HG02884 (cell line): ENCODE data around the gene OR52B2.

Experiments
- ATAC-seq: cut with Tn5 transposase; IDR thresholded peaks from one replicate; pipeline ENCODE4 v1.9.1; 2021; ENCODE audit warnings: mild to moderate bottlenecking, moderate library complexity; ENCODE audit not compliant: unreplicated experiment

The OR52B2 gene

DNA sequence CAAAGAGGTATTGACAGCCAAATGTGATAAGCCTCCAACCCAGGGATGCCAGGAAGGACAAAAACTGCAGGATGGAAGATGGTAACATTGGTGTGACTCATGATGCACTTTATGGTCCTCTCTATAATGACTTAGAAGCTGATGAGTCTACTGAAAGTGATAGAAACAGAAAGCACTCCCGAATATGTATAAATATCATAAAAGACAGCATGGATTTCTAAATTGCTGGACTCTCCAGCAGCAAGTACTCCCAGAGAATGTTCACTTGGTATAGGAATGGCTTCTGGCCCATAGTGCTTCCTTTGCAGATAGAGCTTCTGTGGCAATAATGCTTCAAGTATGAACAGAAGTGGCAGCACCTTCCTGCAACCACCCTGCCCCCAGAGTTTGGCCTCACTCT is at the start of gene OR52B2:
OR52B2 (minus strand) TSS at position 101 of the 400 bp plus-strand sequence; CDS start at position 101, 0 bp downstream.
- ATAC-seq: no peak

DNA sequence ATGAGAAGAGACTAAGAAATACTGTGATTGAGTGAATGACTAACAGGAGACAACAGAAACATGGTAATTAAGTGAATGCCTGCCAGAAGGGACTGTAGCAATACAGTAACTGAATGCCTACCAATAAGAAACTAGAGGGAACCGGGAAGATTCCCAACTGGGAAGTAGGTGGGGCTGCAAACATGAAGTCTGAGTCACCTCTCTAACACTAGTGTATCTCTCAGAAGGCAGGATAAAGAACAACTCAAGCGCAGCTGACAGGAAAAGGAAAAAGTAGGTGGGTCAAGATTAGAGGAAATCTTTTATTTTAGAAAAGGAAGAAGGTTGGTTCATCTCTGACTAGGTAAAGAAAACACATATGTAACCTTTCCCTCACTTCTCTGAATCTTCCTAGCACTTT is 49.2 kb upstream of the OR52B2 start:
- no peak for ATAC-seq

DNA sequence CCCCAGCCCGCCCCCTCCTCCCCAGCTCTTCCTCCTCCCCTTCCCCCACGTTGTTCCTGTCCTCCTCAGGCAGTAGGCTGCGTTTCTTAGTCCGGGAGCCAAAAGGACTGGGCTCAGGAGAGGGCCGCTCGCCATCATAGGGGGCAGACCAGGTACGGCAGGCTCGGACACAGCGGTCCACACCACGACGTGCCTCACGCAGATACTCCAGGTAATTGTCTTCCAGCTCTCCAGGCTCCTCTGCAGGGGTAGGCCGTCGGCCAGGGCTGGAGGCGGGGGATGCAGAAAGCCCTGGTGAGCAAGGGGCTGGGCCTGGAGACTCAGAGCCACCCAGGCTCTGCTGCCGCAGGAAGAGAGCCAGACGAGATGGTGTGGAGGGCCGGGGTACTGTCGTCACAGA is 47.6 kb upstream of the OR52B2 start:
- no peak for ATAC-seq

DNA sequence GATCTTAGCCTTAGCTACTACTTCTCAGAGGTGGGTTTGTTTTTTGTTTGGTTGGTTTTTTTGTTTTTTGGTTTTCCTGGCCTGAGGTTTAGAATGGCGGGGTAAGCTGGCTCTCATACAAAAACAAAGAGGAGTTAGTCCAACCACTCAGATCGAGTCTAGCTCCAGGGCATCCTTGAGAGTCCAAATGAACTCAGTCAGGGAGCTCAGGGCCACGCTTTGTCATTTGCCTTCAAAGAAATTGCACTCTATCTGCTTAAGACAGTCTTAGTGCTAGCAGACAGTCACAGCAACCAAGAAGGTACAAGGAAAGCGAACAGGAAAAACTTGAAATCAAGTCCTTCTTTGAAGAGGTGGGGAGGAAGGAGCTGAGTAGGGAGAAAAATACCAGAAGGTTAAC is 46.4 kb upstream of the OR52B2 start:
- ATAC-seq: no peak

DNA sequence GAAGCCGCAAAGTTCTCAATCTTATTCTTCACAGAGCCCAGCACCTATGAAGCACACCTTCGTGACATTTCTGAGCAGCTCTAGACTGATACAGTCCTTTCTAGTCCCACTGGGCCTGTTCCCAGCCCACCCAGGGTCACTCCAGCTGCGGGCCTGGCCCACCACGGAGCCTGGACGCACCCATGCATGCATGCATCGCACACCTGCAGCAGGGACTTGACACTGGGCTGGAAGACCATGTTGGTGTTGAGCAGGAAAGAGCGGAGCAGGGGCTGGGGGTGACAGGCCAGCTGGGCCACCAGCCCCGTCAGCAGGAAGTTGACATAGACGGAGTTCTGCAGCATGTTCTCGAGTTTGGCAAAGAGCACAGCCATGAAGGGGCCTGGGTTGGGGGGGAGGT is 44.4 kb upstream of the OR52B2 start:
- ATAC-seq: no peak

DNA sequence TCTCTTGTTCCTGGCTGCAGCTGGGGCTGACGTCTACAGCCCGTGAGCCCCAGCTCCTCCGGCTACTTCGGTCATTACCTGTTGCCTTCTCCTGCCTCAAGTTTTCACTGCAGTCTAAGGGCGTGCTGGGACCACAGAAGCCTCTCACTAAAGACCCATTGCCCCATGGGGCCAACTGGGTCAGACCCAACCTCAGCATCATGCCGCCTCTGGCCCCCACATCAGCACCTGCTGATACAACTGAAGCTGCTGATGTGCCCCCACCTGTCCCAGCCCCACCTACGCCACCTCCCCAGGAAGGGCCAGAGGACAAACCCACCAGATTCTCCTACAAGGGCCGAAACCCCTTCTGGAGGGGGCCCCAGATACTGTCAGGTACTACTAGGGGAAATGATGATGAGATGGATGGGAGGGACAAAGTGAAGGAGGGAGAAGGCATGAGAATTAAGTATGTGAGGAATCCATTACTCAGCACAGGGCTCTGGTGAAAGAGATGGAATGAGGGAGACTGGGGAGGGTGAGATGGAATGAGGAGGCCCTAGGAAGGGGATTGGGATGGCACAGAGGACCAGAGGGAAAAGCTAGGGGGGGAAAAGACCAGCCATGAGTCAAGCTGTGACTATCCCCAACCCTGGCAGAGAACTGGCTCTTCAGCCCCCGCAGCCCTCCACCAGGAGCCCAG is 40.3 kb upstream of the OR52B2 start:
- no peak for ATAC-seq

DNA sequence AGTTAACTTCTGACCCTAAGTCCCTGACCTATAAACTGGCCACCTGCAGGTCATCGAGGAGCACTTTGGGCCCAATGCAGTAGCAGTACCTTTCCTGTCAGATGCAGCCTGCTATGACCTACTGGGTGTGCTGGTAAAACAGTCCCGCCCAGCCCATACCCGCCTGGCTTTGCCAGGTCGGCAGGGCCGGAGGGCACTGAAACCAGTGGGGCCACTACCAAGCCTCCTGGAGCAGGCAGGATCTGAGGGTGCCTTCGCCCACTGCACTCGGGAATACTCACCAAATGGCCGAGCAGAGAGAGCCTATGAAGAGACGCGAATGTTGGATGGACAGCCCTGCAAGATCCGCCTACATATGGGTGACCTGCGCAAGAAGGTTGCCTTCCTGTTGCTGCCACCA is 39.7 kb upstream of the OR52B2 start:
- no peak for ATAC-seq

DNA sequence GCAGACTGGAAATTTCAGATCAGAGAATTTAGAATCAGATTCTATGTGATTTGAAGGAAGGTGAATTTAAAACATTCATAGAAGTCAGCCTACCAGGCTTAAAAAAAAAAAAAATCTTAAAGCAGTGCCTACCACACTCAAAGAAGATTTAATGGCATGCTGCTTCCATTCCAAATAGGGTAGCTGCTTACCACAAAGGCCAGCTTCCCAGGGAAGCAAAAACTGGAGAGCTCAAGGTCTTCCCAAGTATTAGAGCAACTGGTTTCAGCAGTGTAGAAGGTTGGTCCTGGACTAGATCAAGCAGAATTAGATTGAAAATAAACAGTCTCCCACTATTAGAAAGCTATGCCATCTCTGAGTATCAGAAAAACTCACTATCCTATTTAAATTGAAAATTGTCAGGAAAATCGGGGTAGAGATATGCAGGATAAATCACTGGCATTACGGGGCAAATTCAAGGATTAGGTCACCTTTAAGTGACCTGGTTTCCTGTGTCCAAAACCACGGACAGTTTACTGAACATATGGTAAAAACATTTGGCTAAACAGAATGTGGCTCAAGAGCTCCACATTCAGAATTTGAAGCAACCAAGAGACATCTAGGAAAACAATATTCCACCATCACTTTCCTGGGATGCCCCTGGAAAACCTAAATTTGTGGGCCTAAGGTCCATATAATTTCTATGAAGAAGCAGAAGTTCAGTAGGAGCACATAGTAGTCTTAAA is 36.5 kb upstream of the OR52B2 start:
- ATAC-seq: no peak

DNA sequence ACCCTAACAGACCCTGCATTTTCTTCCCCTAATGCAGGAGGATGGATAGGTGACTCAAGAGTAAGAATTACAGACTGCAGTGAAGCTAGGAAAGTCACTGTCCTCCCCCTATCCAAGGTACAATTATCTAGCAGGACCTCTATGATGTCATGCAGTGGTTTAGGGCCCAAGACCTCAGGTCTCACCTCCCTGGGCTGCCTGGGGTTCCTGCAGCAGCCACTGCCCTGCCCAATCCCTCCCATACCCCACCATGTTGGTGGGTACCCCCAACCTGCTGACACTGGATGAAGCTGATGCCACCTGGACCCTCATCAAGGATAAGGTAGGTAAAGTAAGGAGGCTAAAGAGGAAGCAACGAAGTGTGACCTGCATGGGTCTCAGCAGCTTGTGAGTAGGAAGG is 35.2 kb upstream of the OR52B2 start, which contains the start of gene C11orf42:
C11orf42 (plus strand) TSS at position 192 of the 400 bp plus-strand sequence; CDS start at position 251, 59 bp downstream.
- no peak for ATAC-seq

DNA sequence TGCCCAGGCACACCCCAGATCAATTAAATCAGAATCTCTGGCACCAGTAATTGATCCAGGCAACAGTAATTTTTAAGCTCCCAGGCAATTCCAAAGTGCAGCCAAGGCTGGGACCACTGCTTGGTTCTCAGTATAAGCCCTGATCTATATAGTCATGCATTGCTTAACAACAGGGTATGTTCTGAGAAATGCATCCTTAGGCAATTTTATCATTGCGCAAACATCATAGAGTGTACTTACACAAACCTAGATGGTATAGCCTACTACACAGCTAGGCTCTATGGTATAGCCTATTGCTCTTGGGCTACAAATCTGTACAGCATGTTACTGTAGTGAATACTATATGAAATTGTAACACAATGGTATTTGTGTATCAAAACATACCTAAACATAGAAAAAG is 34.6 kb upstream of the OR52B2 start:
- no peak for ATAC-seq

DNA sequence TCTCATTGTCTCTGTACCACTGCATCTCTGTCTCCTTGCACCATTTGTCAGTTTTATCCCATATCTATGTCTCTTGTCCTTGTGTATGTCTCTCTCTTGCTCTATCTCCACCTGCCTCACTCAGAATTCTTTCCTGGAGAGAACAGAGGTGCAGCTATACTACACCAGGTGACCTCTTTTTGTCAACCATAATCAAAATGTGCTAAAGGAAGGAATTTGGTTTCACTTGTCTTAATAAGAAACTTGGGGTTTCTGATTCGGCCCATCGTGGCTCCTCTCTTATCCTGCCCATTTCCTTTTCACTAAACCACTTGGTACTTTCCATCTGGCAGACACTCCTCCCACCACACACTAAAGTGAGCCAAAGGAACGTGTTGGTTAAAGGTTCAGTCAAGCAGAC is 33.2 kb upstream of the OR52B2 start:
- peak; percentile 61 for ATAC-seq

DNA sequence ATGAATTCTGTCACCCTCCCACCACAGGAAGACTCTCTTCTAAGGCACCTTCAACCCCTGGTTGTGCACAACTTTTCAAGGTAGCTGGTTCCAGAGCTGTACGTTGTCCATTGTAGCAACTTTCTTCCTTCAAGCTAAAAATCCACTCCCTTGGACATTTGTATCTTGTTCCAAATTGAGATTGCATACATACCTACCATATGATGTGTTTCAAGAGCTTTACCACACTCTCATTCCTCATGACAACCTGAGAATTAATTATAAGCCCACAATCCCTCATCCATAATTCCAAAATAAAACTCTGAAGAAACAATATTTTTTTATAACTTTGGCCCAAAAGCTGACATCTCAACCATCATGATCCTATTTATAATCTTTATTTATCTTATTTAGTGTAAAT is 31.9 kb upstream of the OR52B2 start:
- no peak for ATAC-seq

DNA sequence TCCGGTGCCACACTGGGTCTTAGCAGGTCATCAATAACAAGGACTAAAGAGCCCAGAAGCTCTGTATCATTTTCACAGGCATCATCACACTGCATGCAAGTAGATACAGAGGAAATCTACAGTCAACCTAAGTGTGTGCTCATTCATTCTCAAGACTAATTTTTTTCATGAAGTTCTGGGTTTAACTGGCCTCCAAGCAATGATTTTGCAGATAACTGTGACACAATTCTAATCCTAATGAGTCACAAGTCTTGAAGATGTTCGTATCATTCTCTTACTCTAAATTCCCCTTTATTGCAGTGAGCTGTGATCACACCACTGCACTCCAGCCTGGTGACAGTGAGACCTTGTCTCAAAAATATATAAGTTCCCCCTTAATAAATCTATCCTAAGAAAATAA is 31.4 kb upstream of the OR52B2 start:
- no peak for ATAC-seq

DNA sequence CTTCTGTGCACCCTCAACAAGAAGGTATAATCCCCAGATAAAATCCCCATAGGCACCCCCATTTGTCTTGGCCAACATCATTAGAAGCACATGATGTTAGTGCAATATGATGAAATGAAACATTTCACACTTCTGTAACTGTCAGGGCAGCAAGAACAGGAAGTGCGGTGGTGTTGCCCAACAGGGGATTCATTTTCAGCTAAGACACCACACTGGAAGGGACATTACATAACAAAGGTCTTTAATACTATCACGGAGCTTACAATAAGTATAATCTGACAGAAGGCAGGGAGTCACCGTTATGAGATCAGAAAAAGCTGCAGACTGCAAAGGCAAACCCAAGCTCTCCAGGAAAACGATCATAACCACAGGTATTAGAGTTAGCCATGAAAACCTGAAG is 30.8 kb upstream of the OR52B2 start:
- no peak for ATAC-seq

DNA sequence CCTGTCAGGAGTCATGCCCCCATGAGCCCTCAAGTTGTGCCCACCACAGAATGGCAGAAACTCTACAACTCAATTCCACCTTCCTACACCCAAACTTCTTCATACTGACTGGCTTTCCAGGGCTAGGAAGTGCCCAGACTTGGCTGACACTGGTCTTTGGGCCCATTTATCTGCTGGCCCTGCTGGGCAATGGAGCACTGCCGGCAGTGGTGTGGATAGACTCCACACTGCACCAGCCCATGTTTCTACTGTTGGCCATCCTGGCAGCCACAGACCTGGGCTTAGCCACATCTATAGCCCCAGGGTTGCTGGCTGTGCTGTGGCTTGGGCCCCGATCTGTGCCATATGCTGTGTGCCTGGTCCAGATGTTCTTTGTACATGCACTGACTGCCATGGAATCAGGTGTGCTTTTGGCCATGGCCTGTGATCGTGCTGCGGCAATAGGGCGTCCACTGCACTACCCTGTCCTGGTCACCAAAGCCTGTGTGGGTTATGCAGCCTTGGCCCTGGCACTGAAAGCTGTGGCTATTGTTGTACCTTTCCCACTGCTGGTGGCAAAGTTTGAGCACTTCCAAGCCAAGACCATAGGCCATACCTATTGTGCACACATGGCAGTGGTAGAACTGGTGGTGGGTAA is 29.2 kb upstream of the OR52B2 start, which contains the start of gene OR52W1:
OR52W1 (plus strand) TSS at position 51 of the 637 bp plus-strand sequence; CDS start at position 51, 0 bp downstream.
- no peak for ATAC-seq

DNA sequence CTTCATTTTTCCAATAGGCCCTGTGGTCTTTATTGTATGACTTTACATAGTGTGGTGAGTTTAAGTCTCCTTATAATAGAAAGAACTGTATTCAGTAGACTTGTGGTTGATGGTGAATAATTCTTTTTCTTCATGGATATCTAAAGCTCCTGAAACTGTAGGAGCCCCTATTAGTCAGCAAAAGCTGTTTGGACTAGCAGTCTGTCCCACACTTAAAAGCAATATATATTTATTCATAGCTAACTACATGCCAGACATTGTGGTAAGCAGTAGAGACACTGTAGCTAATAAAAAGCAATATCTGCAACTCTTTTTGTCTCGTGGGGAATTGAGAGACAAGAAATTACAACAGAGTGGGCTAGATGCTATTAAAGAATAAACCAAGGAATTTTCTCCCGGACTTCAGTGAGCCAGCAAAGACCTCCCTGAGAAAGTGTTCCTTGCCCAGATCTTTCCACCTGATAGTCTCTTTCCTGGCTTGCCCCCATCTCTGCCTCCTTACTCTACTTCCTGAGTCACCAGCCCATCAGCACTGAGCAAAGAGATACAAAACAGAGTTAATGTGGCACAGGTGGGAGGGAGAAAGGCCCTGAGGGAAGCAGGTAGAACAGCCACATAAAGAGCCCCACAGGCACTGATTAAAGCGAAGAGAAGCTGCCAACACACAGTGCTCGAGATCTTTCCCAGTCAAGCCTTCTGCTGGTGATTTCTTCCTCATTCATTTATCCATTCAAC is 27.5 kb upstream of the OR52B2 start:
- ATAC-seq: no peak

DNA sequence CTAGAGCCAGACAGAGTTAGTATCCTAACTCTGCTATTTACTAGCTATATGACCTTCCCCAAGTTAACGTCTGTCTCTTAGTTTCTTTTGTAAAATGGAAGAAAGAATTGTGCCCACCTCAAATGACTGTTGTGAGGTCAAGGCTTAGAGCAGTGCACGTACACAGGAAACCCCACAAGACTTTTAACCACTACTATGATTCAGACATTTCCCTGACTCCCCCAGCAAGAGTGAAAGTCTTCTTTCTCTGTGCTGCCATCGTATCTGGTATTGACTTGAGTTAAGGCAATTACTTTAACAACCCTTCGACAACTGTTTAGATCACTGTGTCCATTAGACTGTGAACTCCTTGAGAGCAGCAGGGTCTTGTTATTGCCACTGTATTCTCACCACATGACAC is 26.3 kb upstream of the OR52B2 start:
- no peak for ATAC-seq

DNA sequence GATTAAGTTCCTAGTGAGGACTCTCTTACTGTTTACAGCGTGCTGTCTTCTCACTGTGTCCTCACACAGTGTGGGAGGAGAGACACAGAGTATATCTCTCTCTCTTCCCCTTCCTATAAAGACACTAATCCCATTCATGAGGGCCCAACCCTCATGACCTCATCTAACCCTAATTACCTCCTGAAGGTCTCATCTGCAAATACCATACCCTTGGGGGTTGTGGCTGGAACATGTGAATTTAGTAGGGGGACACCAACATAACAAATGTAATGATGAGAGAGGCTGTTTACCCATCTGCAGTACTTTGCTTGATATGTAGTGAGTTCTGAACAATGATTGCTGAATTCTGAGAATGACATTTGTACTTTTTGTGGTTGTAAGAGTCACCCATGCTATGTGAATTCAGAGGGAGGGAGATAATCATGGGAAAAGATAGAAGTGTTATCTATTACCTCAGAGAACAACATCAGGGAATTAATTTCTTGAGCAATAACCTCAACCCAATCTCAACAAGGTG is 24.0 kb upstream of the OR52B2 start:
- ATAC-seq: no peak

DNA sequence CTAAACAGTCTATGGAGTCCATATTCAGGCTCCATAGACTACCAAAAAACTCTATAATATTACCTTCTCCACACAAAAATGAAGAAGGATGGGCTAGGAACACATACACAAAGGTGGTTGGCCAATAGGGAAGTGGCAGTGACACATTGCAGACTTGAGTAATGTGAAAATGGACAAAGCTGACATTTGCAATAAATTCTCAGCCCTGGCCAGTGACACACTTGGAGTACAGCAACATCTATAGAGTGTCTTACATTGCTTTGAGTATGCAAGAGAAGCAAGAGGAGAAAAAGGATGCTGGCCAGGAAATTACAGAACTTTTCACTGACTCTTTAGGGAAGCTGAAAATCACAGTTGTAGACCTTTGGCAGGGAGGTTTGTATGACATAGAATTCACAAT is 21.6 kb upstream of the OR52B2 start:
- ATAC-seq: no peak

DNA sequence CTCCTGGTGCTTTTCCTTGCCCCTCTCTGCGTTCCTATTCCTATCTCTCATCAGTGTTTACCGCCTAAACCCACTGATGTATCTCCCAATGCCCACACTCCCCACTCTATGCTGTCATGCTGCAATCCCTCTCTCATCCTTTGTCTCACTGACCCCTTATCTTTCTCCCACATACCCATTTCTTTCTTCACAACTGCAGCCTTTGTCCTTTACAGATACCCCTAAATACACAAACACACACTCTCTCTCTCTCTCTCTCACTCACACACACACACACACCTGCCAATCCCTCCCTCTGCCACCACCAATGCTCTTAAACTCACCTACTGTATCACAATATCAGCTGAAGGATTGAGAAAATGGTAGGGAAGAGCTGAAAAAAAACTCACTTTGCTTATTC is 5.3 kb upstream of the OR52B2 start:
- ATAC-seq: no peak
